Spleen (tissue), 11 donors: ENCODE measurements around the gene RNPS1. TPM values are rescaled to one million over a fixed set of nuclear protein-coding genes. Genes with fewer than 3 reads are reported as not detected.

ENCODE experiments used
- DNase-seq: peaks from one replicate; pipeline ENCODE4 v3.0.0-alpha.2; 2020
- H3K27ac ChIP-seq, 8 donors: fragments of 200-600 bp; sonication (generic) in 7 of 8; 1 replicate in 4 of 8; 2 replicates in 4 of 8; pipeline versions ENCODE4 v1.5.0 to v1.8.0; 2016 to 2021; ENCODE audit warnings: inconsistent platforms in 4 of 8, mild to moderate bottlenecking in 4 of 8, moderate library complexity in 1 of 8
- H3K27me3 ChIP-seq, 7 donors: fragments of 200-600 bp; sonication (generic) in 6 of 7; replicated peaks in 1 of 7; 1 replicate in 4 of 7; 2 replicates in 3 of 7; pipeline versions ENCODE4 v1.5.0 to v1.8.0; 2016 to 2021; ENCODE audit warnings: inconsistent platforms in 3 of 7, mild to moderate bottlenecking in 1 of 7
- H3K36me3 ChIP-seq, 6 donors: fragments of 200-600 bp; sonication (generic) in 5 of 6; 1 replicate in 4 of 6; 2 replicates in 2 of 6; pipeline versions ENCODE4 v1.5.0 to v1.8.0; 2016 to 2021; ENCODE audit warnings: inconsistent platforms in 2 of 6
- H3K4me1 ChIP-seq, 6 donors: fragments of 200-600 bp; sonication (generic) in 5 of 6; 1 replicate in 3 of 6; 2 replicates in 3 of 6; pipeline versions ENCODE4 v1.5.0 to v1.8.0; 2016 to 2021; ENCODE audit warnings: inconsistent platforms in 3 of 6
- H3K4me3 ChIP-seq, 8 donors: fragments of 200-600 bp; sonication (generic) in 7 of 8; 1 replicate in 4 of 8; 2 replicates in 4 of 8; pipeline versions ENCODE4 v1.5.0 to v1.8.0; 2016 to 2021; ENCODE audit warnings: inconsistent platforms in 4 of 8, mild to moderate bottlenecking in 4 of 8, moderate library complexity in 2 of 8
- H3K9me3 ChIP-seq, 8 donors: fragments of 200-600 bp; sonication (generic) in 7 of 8; 1 replicate in 4 of 8; 2 replicates in 4 of 8; pipeline versions ENCODE4 v1.5.0 to v1.8.0; 2016 to 2021; ENCODE audit warnings: inconsistent platforms in 4 of 8
- CTCF ChIP-seq, 11 experiments: fragments of 200-600 bp in 7 of 11; fragments of 450-650 bp in 4 of 11; sonication (generic) in 4 of 11; IDR thresholded peaks in 8 of 11; conservative IDR thresholded peaks in 3 of 11; 1 replicate in 7 of 11; 2 replicates in 4 of 11; pipeline versions ENCODE4 v1.4.0 to v1.8.0; 2016 to 2021; ENCODE audit warnings: antibody characterized with exemption in 11 of 11, inconsistent platforms in 4 of 11, mild to moderate bottlenecking in 1 of 11
- POLR2A ChIP-seq, 3 donors: fragments of 450-650 bp; IDR thresholded peaks; one replicate each; pipeline ENCODE4 v1.5.1; 2017; ENCODE audit warnings: antibody characterized with exemption in 3 of 3, mild to moderate bottlenecking in 1 of 3
- POLR2AphosphoS5 ChIP-seq, 3 donors: sonication (generic); formaldehyde crosslinking; IDR thresholded peaks; one replicate each; pipeline ENCODE4 v1.5.1; 2017; ENCODE audit warnings: antibody characterized with exemption in 3 of 3
- WGBS, 5 donors: extraction: QIAGEN DNeasy Blood & Tissue Kit in 3 of 5; methylation state at CpG; one replicate each; pipeline versions ENCODE4 v1.1.5 to v1.1.7; 2013 to 2018; 5-methylcytosine and 5-hydroxymethylcytosine counted together
- intact Hi-C: fragments of 100-400 bp; cut with DNase I; formaldehyde crosslinking; loops from one replicate; pipeline ENCODE4 v1.15.0; 2023; ENCODE audit warnings: low total_unique reads
- polyA plus RNA-seq, 3 donors: library from polyadenylated mRNA; stranded (reverse); fragments of 200-250 nt; gene quantifications; one replicate each; pipeline ENCODE4 v1.2.1, GENCODE V29; 2013
- total RNA-seq, 7 donors: library from RNA; depleted of rRNA in 3 of 7; stranded (reverse); fragments of >200 nt in 3 of 7; fragmentation: NEBNext Ultra II Directional in 4 of 7; extraction: Animal tissue kit (Norgen Biotek cat#: 25700) in 4 of 7; gene quantifications; one replicate each; pipeline versions ENCODE4 v1.1.0 to v1.2.1, GENCODE V29; 2016 to 2021
- donor health status: healthy with polysubstance abuse.
- donor health status: DM: no; HTN: no; CAD: no; lungs with moderate emphysema.
- donor health status: DM: no; HTN: no; CAD: no.
- donor health status: Bipolar disorder and iron deficiency.
- donor health status: healthy.
- donor health status: DM: no; HTN: no; CAD: no.
- donor health status: DM: yes; HTN: yes; CAD: no.

The RNPS1 gene
- total and polyA plus RNA-seq, 10 donors: 119 to 180 (median 130) TPM

- Histone ChIP-seq H3K27ac (peak overlapping the region; percentile 54 to 98 (median 86)), H3K27me3 (no peaks in the 10 kb centered on the region), H3K36me3 (peaks cover 0 to 27% (median 10%) of the 10 kb centered on the region in 6 donors), H3K9me3 (no peaks in the 10 kb centered on the region), H3K4me1 (peaks cover 18 to 56% (median 31%) of the 10 kb centered on the region in 6 donors), H3K4me3 (peak overlapping the region; percentile 71 to 98 (median 89))
- peak in 1 of 3 donors; percentile 26 for TF ChIP-seq POLR2AphosphoS5 (IDR thresholded peaks at IDR 0.05)
- TF ChIP-seq POLR2A (IDR thresholded peaks at IDR 0.05): no peak
- intact Hi-C loops: no loop called here
- WGBS, 5 donors: 1 to 3% (median 1%) methylated on average over 13 to 98 of the region's 98 CpGs
- DNase-seq: peak; percentile 84
Observed at GRCh38 chr16:2213817-2214718, 53.9 kb downstream of the RNPS1 start.

GRCh38 chr16:2212362-2213324 lies 55.3 kb downstream of the RNPS1 start:
- Histone ChIP-seq H3K9me3 (no peaks in the 10 kb centered on the region), H3K4me1 (peaks cover 18 to 62% (median 33%) of the 10 kb centered on the region in 6 donors), H3K27me3 (no peaks in the 10 kb centered on the region), H3K36me3 (peaks cover 0 to 41% (median 24%) of the 10 kb centered on the region in 6 donors), H3K4me3 (peak overlapping the region in 4 of 8 donors; percentile 84 to 98 (median 94)), H3K27ac (peak overlapping the region in 4 of 8 donors; percentile 0 to 96 (median 56))
- TF ChIP-seq CTCF (IDR thresholded peaks at IDR 0.05 in 8 of 11, conservative IDR thresholded peaks at IDR 0.05 in 3 of 11) (no peak), POLR2AphosphoS5 (IDR thresholded peaks at IDR 0.05) (peak in 1 of 3 donors; percentile 66)
- intact Hi-C loops: no loop called here
- WGBS, 5 donors: 66 to 77% (median 67%) methylated on average over 17 to 19 of the region's 19 CpGs
- no peak for DNase-seq

GRCh38 chr16:2211923-2212347 lies 56.0 kb downstream of the RNPS1 start:
- no peak for DNase-seq
- Histone ChIP-seq H3K36me3 (peaks cover 0 to 48% (median 31%) of the 10 kb centered on the region in 6 donors), H3K27me3 (no peaks in the 10 kb centered on the region), H3K4me3 (peak overlapping the region in 1 of 8 donors; percentile 98), H3K27ac (peak overlapping the region in 3 of 8 donors; percentile 44 to 96 (median 67)), H3K4me1 (peaks cover 18 to 69% (median 39%) of the 10 kb centered on the region in 6 donors), H3K9me3 (no peaks in the 10 kb centered on the region)
- 74 to 92% (median 86%) methylated on average over 5 to 11 of the region's 11 CpGs for WGBS, 5 donors
- intact Hi-C loops: no loop called here
- TF ChIP-seq POLR2A (IDR thresholded peaks at IDR 0.05) (no peak), POLR2AphosphoS5 (IDR thresholded peaks at IDR 0.05) (peak in 2 of 3 donors; percentile 30 to 58), CTCF (IDR thresholded peaks at IDR 0.05 in 8 of 11, conservative IDR thresholded peaks at IDR 0.05 in 3 of 11) (no peak)
